GM21737 (cell line): ENCODE measurements around the gene NANOG.
"Not testable (repeated sequence)": the region's sequence is repeated elsewhere in the genome, so short reads cannot be mapped to it uniquely, and the experiment has no call there.

ENCODE experiments used
- ATAC-seq: cut with Tn5 transposase; IDR thresholded peaks from one replicate; pipeline ENCODE4 v1.9.1; 2021; ENCODE audit warnings: mild to moderate bottlenecking, moderate library complexity; ENCODE audit not compliant: unreplicated experiment

NANOG gene

DNA sequence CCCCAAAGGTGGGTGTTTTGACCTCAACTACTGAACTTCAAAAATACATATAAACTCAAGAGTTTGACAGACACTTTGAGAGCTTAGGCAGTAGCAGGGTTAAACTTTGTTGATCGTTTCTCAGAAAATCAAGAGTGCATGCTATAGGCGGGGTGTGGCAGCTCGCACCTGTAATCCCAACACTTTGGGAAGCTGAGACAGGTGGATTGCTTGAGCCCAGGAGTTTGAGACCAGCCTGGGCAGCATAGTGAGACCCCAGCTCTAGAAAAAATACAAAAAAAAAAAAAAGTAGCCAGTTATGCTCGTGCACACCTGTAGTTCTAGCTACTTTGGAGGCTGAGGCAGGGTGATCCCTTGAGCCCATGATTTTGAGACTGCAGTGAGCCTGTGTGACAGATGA is 12.3 kb downstream of the NANOG start:
- no peak for ATAC-seq

DNA sequence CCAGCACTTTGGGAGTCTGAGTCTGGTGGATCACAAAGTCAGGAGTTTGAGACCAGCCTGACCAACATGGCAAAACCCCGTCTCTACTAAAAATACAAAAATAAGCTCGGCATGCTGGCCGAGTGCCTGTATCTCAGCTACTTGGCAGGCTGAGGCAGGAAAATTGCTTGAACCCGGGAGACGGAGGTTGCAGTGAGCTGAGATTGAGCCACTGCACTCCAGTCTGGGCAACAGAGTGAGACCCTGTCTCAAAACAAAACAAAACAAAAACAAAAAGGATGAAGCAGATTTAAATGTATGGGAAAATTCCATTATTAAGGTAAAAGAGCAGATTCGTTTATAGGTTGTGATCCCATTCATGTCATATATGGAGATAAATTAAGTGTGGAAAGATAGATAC is 17.1 kb downstream of the NANOG start:
- ATAC-seq = not testable (repeated sequence)

DNA sequence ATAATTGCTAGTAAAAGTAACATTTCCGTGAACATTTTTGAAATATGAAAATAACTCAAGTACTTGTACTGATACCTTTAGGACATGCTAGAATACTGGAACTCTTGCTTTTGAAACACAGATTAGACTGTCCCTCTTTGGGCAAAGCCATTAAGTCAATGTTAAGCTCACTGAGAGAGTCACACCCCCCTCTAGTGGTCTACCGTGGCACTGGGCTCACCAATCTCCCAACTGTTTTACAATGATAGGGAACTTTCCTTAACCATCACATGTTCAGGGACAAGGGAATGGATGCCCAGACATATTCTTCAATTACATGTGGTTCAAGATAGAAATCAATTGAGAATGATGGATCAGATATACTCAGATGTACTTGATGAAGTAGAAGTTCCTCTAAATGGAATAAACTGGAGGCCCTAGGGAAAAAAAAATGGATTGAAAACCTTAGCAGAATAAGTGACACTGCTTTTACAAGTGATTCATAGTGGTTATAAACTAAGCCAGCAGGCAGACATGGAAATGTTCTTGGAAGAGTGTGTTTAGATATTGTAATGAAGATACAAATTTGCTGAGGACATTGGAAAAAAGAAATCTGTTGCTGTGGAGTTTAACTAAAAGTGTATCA is 17.8 kb downstream of the NANOG start:
- no peak for ATAC-seq

DNA sequence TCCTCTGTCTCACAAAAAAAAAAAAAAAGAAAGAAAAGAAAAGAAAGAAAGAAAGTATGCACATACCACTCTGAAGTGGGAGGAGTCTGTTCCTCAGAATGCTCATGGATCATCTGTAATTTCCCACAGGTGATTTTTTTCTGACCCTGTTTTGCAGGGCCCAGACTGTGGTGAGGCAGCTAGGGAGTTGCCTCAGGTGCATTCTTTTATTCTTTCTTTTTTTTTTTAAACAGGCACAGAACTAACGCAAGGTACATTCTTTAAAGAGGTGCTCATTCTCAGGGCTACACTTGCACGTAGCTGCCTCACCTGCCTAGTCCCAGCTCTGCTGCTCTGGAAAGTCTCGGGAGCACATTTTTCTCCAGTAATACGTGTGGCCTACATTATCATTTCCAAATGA is 36.6 kb downstream of the NANOG start:
- ATAC-seq = not testable (repeated sequence)

DNA sequence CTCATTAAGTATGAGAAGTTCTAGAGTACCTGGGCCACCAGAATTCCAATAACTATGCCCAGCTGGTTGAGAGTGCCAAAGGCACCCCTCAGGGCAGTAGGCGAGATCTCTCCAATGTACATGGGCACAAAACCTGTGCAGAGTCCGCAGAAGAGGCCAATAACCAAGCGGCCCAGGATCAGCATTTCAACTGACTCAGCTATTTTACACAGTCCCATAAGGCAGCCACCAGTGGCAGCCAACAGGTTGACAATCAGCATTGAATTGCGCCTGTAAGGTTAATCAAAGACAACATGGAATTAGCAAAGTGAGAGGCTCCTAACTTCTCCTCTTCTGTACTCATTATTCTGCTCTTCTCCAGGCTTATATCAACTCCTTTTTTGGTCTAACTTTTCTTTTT is 40.5 kb downstream of the NANOG start:
- ATAC-seq = not testable (repeated sequence)

DNA sequence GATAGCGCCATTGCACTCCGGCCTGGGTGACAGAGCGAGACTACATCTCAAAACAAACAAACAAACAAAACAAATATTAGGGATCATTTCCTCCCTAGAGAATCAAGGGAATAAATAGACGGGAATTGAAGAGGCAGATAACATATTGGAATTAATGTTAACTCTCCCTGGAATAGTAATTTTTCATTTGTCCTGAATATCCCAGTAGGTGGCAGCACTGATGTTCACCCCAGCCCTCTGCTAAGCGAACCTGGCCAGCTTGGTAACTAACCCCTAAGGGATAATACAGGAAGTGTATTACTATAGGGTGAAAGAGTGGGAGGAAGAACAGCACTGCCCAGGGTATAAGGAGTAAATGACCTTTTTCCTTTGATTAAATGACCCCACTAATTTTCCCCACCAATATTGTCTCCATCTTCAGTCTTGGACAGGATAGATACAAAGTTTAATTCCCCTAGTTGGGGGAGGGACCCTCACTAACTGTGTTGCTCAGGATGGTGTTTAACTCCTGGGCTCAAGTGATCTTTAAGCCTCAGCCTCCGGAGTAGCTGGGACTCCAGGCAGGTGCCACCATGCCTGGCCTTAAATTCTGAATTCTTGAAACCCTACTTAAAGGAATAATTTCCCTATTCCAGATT is 43.0 kb downstream of the NANOG start:
- ATAC-seq = no peak

DNA sequence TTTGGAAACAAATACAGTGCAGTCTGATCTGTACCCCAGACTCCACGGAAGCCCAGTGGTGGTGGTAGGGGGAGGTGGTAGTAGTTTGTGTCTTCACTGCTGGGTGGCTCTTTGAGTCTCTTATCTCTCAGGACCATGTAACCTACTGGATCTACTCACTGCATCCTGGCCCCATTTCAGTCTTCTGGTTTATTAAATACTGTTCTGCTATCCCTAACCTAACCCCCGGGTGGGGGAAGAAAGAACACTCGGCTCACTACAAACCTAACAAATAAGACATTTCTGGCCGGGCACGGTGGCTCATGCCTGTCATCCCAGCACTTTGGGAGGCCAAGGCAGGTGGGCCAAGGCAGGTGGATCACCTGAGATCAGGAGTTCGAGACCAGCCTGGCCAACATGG is 44.0 kb downstream of the NANOG start:
- not testable (repeated sequence) for ATAC-seq

DNA sequence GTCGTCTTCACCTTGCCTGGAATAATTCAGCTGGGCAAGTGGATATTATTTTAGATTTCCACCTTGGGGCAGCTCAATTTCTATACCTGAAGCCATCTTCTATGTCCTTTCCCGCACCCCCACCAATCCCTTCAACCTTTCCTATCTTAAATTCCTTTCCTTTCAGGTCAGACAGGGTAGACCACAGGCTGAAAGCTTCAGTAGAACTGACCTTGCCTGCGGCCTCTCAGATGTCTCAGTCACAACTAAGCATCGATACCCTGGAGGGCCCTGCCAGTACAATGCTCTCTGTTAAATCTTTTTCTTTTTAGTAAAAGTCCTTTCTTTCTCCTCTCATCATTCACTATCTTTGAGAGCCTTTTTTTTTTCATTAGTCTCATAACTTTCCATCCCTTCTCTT is 44.6 kb downstream of the NANOG start:
- no peak for ATAC-seq

DNA sequence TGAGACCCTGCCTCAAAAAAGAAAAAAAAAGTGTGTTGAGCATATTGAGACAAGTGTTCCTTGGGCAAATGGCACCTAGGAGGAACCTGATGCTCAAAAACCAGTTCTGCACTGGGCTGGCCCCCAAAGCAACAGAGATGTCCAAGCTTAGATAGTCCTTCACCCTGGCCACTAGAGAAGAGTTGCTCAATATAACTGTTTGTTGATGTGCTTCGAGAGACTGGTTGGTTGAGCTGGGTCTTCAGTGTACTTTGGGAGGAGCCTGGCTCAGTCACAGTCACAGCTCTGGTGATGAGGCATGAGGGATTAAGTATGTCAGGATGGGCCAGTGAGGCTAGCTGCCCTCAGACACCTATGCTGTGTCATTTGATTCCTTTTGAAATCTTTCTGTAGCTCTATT is 45.5 kb downstream of the NANOG start:
- ATAC-seq = no peak

DNA sequence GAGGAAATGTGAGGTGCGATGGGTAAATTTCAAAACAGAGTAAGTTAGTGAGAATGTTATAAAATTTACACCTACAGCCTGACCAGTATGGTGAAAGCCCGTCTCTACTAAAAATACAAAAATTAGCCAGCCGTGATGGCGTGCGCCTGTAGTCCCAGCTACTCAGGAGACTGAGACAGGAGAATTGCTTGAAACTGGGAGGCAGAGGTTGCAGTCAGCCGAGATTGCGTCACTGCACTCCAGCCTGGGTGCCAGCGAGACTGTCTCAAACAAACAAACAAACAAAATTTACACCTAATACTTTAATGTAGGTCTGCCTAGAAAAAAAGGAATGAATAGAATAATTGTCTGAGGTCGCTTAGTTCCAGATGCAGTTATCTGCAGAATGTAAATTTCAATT is 45.9 kb downstream of the NANOG start:
- ATAC-seq = no peak

DNA sequence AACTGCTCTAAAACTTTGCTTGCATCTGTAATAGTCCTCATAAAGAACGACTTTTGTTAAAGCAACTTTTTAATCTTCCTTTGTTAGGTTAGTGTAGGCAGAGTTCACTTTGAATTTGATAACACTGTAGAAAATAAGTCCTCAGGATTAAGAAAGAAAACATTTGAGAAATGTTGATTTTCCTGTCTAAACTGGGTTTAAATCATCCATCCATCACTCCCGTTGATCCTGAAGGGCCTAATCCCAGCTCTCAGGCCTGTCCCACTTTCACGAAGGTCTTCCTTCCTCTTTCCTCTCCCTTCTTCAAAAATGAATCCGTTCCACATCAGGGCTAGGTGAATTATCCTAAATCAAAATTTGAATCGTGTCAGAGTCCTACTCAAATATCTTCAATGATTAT is 46.6 kb downstream of the NANOG start:
- ATAC-seq = no peak

DNA sequence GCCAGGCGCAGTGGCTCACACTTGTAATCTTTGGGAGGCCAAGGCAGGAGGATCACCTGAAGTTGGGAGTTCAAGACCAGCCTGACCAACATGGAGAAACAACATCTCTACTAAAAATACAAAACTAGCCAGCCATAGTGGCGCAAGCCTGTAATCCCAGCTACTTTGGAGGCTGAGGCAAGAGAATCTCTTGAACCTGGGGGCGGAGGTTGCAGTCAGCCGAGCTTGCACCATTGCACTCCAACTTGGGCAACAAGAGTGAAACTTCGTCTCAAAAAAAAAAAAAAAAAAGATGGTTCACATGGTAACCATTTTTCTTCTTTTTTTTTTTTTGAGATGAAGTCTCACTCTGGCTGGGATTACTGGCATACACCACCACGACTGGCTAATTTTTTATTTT is 48.2 kb downstream of the NANOG start:
- ATAC-seq = no peak

DNA sequence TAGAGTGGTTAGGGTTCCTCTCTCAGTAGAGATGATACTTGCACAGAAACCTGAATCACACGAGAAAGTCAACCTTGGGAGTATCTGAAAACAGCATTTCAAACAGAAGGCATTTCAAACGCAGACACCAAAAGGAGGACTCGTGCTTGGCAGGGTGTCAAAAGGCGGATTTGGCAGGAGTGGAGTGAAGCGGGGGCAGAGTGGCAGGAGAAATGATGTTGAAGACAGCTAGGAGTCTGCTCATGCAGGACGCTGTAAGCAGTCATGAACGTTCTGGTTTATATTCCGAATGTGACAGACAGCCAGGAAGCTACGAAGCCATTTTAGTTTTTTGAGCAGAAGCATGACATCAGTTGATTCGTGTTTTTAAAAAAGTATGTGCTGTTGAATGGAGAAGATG is 50.0 kb downstream of the NANOG start:
- ATAC-seq = not testable (repeated sequence)

DNA sequence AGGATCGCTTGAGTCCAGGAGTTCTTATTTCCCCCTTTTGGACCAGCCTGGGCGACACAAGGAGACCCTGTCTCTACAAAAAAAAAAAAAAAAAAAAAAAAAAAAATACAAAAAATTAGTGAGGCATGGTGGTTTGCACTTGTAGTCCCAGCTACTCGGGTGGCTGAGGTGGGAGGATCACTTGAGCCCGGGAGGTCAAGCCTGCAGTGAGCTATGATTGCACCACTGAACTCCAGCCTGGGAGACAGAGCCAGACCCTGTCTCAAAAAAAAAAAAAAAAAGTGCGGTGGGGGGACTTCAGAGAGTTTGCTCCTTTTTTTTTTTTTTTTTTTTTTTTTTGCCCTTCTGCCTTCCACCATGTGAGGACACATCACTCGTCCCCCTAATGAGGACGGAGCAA is 50.6 kb downstream of the NANOG start:
- ATAC-seq = not testable (repeated sequence)

DNA sequence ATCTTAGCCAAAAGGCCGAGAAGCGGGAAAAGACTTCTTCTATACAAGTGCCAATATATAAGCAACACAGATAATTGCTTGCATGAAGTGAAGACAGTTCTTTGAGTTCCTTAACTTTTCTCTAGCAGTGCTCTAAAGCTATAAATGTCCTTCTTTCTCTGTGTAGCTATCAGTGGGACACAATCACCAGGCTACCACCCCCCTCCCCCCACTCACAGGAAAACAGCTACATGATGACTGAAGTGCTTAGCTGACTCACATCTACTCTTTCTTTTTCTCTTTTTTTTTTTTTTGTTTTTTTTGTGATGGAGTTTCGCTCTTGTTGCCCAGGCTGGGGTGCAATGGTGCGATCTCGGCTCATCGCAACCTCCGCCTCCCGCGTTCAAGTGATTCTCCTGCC is 53.2 kb downstream of the NANOG start:
- not testable (repeated sequence) for ATAC-seq

DNA sequence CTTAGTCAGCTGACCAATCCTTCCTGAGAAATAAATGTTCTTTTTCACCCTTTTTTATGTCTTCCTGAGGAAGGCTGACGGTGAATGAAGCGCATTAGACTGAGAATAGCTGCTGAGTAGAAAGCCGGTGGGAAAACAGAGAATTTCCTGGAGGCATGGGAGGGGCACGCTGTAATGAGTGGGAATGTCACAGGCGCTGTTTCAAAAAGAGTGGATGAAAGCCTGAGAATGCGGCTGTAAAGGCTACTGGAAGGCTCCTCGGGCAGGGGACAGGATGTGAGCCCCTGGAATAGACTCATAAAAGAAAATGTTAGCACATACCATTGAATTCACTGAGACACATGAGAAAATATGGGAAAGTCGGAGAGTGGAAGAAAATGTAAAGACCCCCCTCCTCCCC is 53.9 kb downstream of the NANOG start:
- not testable (repeated sequence) for ATAC-seq

DNA sequence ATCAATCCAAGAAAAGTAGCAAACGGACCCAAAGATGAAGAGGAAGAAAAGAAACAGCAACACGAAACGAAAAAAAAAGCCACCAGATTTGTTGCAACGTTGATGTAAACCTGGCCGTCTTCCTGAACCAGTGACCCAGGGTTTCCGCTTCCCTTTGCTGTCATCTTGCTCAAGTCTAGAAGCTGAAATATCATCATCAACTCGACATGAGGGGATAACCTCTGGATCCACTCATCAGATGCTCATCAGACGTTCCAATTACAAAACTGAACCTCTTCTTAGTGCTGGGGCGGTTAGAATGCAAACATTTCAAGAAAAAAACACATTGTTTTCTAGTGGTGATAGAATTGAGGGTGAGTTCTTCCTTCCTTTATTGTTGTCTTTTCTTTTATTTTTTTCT is 54.4 kb downstream of the NANOG start:
- not testable (repeated sequence) for ATAC-seq

DNA sequence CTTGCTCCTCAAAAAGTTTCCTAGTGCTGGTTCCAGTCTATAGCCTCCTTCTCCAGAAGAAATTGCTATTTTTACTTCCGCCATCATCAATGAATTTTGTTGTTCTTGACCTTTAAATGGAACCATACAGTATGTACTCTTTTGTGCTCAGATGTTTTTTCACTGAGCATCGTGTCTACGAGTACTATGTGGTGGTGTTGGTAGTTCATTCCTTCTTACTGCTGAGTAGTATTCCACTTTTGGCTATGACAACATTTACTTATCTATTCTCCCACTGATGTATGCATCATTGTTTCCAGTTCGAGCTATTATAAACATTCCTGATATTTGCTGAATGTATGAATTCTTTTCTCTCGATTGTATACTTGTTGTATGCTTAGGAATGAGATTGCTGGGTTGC is 54.9 kb downstream of the NANOG start:
- no peak for ATAC-seq

DNA sequence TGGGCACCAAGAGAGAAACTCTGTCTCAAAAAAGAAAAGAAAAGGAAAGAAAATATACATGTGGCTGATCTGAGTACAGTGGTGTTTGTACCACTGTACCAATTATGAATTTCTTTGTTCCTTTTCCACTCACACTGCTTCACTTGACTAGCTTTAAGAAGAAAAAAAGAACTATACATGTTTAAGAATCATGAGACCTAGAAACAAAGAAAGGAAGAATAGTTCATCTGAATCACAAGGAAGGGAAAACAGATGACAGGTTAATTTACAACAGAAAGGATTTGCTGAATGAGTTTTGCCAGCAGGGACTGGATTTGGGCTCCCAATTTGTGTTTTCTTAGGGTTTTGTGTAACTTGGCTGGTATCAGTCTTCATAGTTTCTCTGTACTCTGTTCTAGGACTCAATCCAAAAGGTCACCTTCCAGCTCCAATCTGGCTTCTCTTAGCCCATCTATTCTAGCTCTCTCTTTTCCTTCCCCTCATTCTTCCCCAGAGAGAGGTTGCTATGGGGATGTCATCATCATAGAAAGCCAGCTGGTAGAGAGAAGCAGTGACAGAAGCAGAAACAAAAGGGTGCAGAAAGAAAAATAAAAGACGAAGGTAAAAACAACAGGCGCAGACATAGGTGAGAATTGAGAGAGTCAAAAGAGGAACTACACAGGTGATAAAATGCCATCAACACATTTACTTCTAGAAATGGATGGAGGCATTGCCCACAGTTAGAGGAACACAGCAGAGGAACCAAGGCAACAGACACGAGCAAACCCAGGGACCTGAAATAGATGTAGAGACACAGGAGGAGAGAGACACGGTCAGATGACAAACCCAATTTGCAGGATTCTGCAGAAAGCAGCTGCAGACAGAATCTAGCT is 58.3 kb downstream of the NANOG start:
- not testable (repeated sequence) for ATAC-seq

DNA sequence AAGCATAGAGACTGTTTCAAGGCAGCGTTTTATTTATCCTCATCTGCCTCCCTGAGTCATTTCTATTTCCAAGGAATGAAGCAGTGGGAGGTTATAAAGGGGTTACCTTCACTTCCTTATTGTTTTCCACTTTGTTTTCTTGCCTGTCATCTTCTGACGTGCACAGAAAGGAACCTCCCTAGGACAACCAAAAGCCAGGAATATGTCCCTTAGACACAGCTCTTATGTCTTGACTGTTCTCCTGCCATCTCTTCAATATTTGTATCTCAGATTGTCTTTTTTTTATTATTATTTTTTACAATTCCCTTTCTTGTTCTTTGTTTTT is 58.9 kb downstream of the NANOG start:
- not testable (repeated sequence) for ATAC-seq
